H1 (cell line): ENCODE data around the gene SMIM31. TPM values are rescaled to one million over a fixed set of nuclear protein-coding genes. Genes with fewer than 3 reads are reported as not detected.

Source experiments
- FOSL1 ChIP-seq: IDR thresholded peaks from 2 replicates; pipeline ENCODE4 v1.6.1; 2011; ENCODE audit warnings: mild to moderate bottlenecking, low read depth, low read length, moderate library complexity; ENCODE audit not compliant: insufficient read depth
- GABPA ChIP-seq: IDR thresholded peaks from 2 replicates; pipeline ENCODE4 v1.6.1; 2011; ENCODE audit warnings: mild to moderate bottlenecking, low read length, moderate library complexity, borderline replicate concordance; ENCODE audit not compliant: insufficient read depth
- RAD21 ChIP-seq, 2 experiments: IDR thresholded peaks in 1 of 2; conservative IDR thresholded peaks in 1 of 2; 2 replicates each; pipeline ENCODE4 v1.6.1; 2011; ENCODE audit warnings: low read depth in 2 of 2, low read length in 2 of 2, improper control_type of control experiment in 1 of 2, inconsistent platforms in 1 of 2, mild to moderate bottlenecking in 1 of 2, moderate library complexity in 1 of 2
- TCF12 ChIP-seq: IDR thresholded peaks from 2 replicates; pipeline ENCODE4 v1.6.1; 2011; ENCODE audit warnings: low read depth, mild to moderate bottlenecking, low read length
- polyA plus RNA-seq, 7 experiments: library from polyadenylated mRNA; depleted of rRNA in 3 of 7; stranded (reverse) in 5 of 7; unstranded in 2 of 7; fragments of >200 nt in 5 of 7; fragments of 200-250 nt in 2 of 7; gene quantifications; 1 replicate in 5 of 7; 2 replicates in 1 of 7; 4 replicates in 1 of 7; pipeline versions ENCODE4 v1.2.1 to v1.2.3, GENCODE V29; 2011 to 2013; ENCODE audit warnings: missing spikeins in 2 of 7, mixed read lengths in 2 of 7
- total RNA-seq: library from RNA; stranded (reverse); fragmentation: NEBNext Ultra II Directional; extraction: Animal tissue kit (Norgen Biotek cat#: 25700); gene quantifications from 2 replicates; pipeline ENCODE4 v1.2.1, GENCODE V29; 2021

The SMIM31 gene
- total and polyA plus RNA-seq, 2 of the 8 experiments (the other 6 are each of a cell fraction or from before 2014, with no cell fraction given), result not detected

- no peak for TF ChIP-seq FOSL1
- TF ChIP-seq TCF12, result no peak
- no peak for TF ChIP-seq RAD21 (IDR thresholded peaks at IDR 0.05 in 1 of 2, conservative IDR thresholded peaks at IDR 0.05 in 1 of 2; ENCODE audit: low read depth in 2 of 2, low read length in 2 of 2)
- no peak for TF ChIP-seq GABPA
Measured at GRCh38 chr4:164815711-164816110, 61.8 kb downstream of the SMIM31 start (continued).
